NCI-H748 (cell line): ENCODE results near the gene MAPK8.
A peak's percentile ranks its signal among the peaks of the same experiment; 100 is the strongest.

ENCODE experiments used
- DNase-seq: peaks from one replicate; lab custom pipeline; 2025; ENCODE audit not compliant: unreplicated experiment; lab: John Stamatoyannopoulos, UW

MAPK8 gene

GRCh38 chr10:48459270-48460150, 153.0 kb downstream of the MAPK8 start:
- no peak for DNase-seq

- DNase-seq, result no peak
These were observed 153.7 kb downstream of the MAPK8 start for GRCh38 chr10:48460182-48460581.

GRCh38 chr10:48461623-48462481, 155.4 kb downstream of the MAPK8 start:
- no peak for DNase-seq

GRCh38 chr10:48462482-48463020, 156.1 kb downstream of the MAPK8 start:
- DNase-seq, result no peak

- no peak for DNase-seq
These were observed 157.0 kb downstream of the MAPK8 start for GRCh38 chr10:48463318-48464003.

- no peak for DNase-seq
These were observed 157.8 kb downstream of the MAPK8 start for GRCh38 chr10:48464121-48464870.

- DNase-seq, result no peak
These were observed 158.6 kb downstream of the MAPK8 start for GRCh38 chr10:48464871-48465736.

GRCh38 chr10:48465860-48466521, 159.5 kb downstream of the MAPK8 start:
- DNase-seq, result no peak

GRCh38 chr10:48466611-48467240, 160.2 kb downstream of the MAPK8 start:
- DNase-seq, result peak; percentile 4

- no peak for DNase-seq
These were observed 161.2 kb downstream of the MAPK8 start for GRCh38 chr10:48467669-48468068.

- no peak for DNase-seq
These were observed 161.8 kb downstream of the MAPK8 start for GRCh38 chr10:48468130-48468790.

GRCh38 chr10:48468866-48469511, 162.5 kb downstream of the MAPK8 start:
- no peak for DNase-seq

- DNase-seq, result no peak
These were observed 163.1 kb downstream of the MAPK8 start for GRCh38 chr10:48469516-48470020.

- DNase-seq, result no peak
These were observed 163.8 kb downstream of the MAPK8 start for GRCh38 chr10:48470115-48470892.

- no peak for DNase-seq
These were observed 164.7 kb downstream of the MAPK8 start for GRCh38 chr10:48470893-48471805.
